ENCODE results near the gene TRIM47. TPM values are rescaled to one million over a fixed set of nuclear protein-coding genes. Genes with fewer than 3 reads are reported as not detected.

Gene TRIM47
- total RNA-seq, result 10 to 100 TPM; 43.5 to 48.6 TPM
- polyA plus RNA-seq (ENCODE audit: insufficient read depth, low read depth, low replicate concordance), result 18.3 TPM
- long read RNA-seq, donor 1, transcript TRIM47-201 (6 exons, 2,266 nt), result major isoform, 15 of 18 reads
- long read RNA-seq, donor 1, partial matches to known transcripts, result 0 of 18 reads
- long read RNA-seq, donor 1, other reads (novel, unspliced or antisense), result 0 of 18 reads
- long read RNA-seq, donor 2, transcript TRIM47-201 (6 exons, 2,266 nt), result major isoform, 5 of 6 reads
- long read RNA-seq, donor 2, partial matches to known transcripts, result 0 of 6 reads
- long read RNA-seq, donor 2, other reads (novel, unspliced or antisense), result 0 of 6 reads

DNA sequence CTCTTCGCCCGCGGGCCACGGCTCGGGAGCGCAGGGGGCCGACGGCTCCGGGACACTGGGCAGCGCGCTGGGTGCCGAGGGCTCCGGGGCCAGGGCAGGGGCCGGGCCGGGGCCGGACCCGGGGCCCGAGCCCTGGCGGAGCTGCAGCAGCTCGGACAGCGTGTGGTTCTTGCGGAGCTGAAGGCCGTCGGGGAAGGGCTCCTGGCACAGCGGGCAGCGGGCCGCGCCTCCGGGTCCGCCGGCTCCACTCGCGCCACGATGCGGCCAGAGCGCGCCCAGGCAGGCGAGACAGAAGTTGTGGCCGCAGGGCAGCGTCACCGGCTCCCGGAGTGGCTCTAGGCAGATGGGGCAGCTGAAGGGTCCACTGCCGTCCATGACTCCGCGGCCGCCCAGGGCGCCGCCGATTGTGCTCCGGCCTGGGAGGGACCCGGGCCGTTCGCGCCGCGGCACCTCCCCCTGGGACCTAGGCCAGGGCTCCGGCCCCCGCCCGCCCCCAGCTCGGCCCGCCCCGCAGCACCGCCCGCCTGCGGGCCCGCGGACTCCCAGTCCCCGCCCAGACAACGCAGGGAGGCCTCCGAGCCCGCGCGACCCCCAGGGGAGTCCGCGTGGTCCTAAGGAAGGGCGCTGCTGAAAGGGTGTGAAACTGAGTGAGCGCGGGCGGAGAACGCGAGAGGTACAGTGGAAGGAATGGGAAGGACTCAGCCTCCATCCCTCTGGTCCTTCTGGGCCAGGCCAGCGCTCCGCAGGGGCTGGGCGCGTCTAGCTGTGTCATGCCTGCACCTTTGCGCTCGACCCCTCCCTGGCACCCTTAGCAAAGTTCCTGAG, at the start of gene TRIM47:
TSS of gene TRIM47 (minus strand) at position 408 of the 825 bp plus-strand sequence. CDS start at position 375, 33 bp downstream.
- TF ChIP-seq CTCF (IDR thresholded peaks at IDR 0.05) (peak in 1 of 3 experiments; percentile 2), POLR2A (IDR thresholded peaks at IDR 0.05) (peak; percentile 58)
- peaks cover 40% of the 10 kb centered on the region for H3K4me1 ChIP-seq
- no peaks in the 10 kb centered on the region for H3K36me3 ChIP-seq (ENCODE audit: low read depth, missing control alignments)
- peak within 1 kb of the TSS; percentile 62 to 76 for H3K4me3 ChIP-seq
- no peaks in the 10 kb centered on the region for H3K9me3 ChIP-seq
- H3K27me3 ChIP-seq, result no peaks in the 10 kb centered on the region
- H3K27ac ChIP-seq, result peak within 1 kb of the TSS; percentile 90 to 91
- 1 to 2% methylated on average over 21 to 65 of the region's 87 CpGs for WGBS, 2 donors
- intact Hi-C loops (cut with DNase I; ENCODE audit: low total_unique reads), result no loop called here
- peak; percentile 74 for DNase-seq

DNA sequence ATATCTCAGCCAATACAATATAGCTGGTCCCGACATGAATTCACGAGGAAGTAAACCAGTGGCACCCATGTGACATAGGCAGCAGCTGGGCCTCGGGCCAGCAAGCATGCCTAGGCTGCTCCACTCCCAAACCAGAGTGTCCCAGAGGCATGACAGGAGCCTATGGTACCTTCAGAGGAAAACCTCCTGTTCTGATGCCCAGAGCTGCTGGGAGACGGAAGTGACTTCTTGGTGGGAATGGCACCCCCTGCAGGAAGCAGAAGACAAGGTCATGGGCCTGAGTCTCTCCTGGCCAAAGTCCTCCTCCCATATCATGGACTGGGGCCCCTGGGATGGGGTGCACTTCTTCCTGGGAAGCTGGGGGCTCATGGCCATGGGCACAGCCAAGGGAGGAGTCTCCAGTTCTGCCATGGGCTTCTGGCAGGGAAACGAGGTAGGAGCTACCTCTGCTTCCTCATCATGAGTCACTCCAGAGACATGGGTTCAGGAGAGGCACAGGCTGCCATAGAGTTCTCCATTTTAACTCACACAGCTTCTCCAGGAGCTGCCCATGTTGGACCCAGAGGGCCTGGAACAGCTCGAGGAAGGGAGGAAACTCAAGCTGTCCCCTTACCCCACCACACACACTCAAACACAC, 49.0 kb upstream of the TRIM47 start:
- Histone ChIP-seq H3K36me3 (ENCODE audit: low read depth, missing control alignments) (no peaks in the 10 kb centered on the region), H3K4me1 (peaks cover 20% of the 10 kb centered on the region), H3K4me3 (no peak overlapping the region), H3K9me3 (no peaks in the 10 kb centered on the region), H3K27me3 (no peaks in the 10 kb centered on the region), H3K27ac (no peak overlapping the region)
- DNase-seq, result no peak
- peak in 1 of 3 experiments; percentile 14 for TF ChIP-seq CTCF (IDR thresholded peaks at IDR 0.05)
- TF ChIP-seq POLR2A (IDR thresholded peaks at IDR 0.05), result no peak
- 83 to 88% methylated on average over 6 of the region's 6 CpGs for WGBS, 2 donors
- intact Hi-C loops (cut with DNase I; ENCODE audit: low total_unique reads), result no loop called here

DNA sequence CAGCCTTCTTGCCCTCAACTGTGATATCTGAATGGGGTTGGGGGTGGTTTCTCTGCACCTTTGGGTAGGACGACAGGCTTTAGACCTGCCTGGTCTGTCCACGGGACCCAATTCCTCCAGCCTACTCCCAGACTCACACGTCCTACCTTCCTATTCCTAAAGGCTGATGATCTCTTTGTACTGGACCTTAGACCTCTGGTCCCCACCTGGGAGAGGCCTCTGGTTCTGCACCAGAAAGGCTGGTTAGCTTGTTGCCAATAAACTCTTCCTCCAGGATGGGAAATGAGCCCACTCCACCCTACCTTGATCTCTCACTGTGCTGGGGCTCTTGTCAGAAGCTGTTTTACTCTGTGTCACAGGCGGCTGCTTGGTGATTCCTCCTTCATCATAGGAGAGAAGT, 48.1 kb upstream of the TRIM47 start:
- no peaks in the 10 kb centered on the region for H3K27me3 ChIP-seq
- WGBS, 2 donors, result 89 to 97% methylated on average over 3 to 4 of the region's 4 CpGs
- DNase-seq, result no peak
- H3K27ac ChIP-seq, result no peak overlapping the region
- intact Hi-C loops (cut with DNase I; ENCODE audit: low total_unique reads), result no loop called here
- H3K4me1 ChIP-seq, result peaks cover 19% of the 10 kb centered on the region
- H3K36me3 ChIP-seq (ENCODE audit: low read depth, missing control alignments), result no peaks in the 10 kb centered on the region
- H3K4me3 ChIP-seq, result no peak overlapping the region
- no peak for TF ChIP-seq CTCF (IDR thresholded peaks at IDR 0.05)
- TF ChIP-seq POLR2A (IDR thresholded peaks at IDR 0.05), result no peak
- H3K9me3 ChIP-seq, result no peaks in the 10 kb centered on the region

DNA sequence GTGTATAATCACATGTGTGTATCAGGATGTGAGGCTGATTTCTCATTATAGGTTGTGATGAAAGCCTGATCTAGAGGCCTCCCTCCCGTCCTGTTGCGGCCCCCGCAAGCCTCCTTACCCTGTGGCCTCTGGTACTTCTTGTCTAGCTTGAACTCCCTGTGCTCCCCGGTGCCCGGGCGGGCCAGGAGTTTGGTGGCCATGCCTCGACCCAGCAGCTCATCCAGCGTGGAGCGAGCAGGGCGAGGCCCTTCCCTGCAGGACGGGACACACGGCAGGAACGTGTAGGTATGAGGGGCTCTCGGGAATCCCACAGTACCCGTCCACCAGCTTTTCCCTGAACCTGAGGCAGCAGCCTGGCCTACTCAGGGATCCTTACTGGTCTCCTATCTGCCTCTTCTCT, 47.5 kb upstream of the TRIM47 start:
- TF ChIP-seq POLR2A (IDR thresholded peaks at IDR 0.05) (no peak), CTCF (IDR thresholded peaks at IDR 0.05) (no peak)
- DNase-seq, result no peak
- no peaks in the 10 kb centered on the region for H3K27me3 ChIP-seq
- H3K4me1 ChIP-seq, result peaks cover 18% of the 10 kb centered on the region
- intact Hi-C loops (cut with DNase I; ENCODE audit: low total_unique reads), result no loop called here
- WGBS, 2 donors, result 95 to 96% methylated on average over 10 to 14 of the region's 15 CpGs
- no peaks in the 10 kb centered on the region for H3K9me3 ChIP-seq
- no peak overlapping the region for H3K27ac ChIP-seq
- no peak overlapping the region for H3K4me3 ChIP-seq
- H3K36me3 ChIP-seq (ENCODE audit: low read depth, missing control alignments), result no peaks in the 10 kb centered on the region
